ENCODE data around the gene CORO2A. TPM values are rescaled to one million over a fixed set of nuclear protein-coding genes. Genes with fewer than 3 reads are reported as not detected.

The CORO2A gene
- total and polyA plus RNA-seq, 2 of the 8 experiments (the other 6 are each of a cell fraction or from before 2014, with no cell fraction given), result 13.7 to 27.9 TPM

DNA sequence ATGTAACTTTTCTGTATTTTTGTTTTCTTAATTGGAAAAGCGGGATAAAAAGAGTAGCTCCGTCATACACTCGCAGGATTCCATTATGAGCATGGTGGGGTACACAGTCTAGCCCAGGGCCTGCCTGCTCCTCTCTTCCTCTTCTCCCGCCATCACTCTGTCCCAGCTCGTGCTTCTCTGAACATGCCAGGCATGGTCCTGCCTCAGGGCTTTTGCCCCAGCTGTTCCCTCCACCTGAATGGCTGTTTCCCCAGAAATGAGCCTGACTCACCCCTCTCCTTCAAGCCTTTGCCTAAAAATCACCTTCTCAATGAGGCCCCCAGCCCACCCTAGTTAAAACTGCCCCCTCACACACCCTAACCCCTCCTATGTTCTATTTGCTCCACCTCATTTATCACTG, 4.5 kb downstream of the CORO2A start:
- no peak overlapping the region for H2AFZ ChIP-seq (ENCODE audit: low read length)
- WGBS, 2 experiments (ENCODE audit: extremely low coverage in 1 of 2, insufficient coverage in 1 of 2, insufficient read length in 1 of 2, insufficient replicate concordance in 2 of 2, low coverage in 1 of 2, low lambda C conversion rate in 2 of 2, missing lambda C conversion rate in 1 of 2), result 87% methylated on average over 5 of the region's 5 CpGs; no CpG with 5 or more reads in 1 of the 2 experiments
- DNase-seq (ENCODE audit: low read depth in 1 of 2, low spot score in 2 of 2), result no peak
- TF ChIP-seq CTBP2 (IDR thresholded peaks at IDR 0.05; ENCODE audit: borderline replicate concordance, insufficient read depth, insufficient read length, low read length) (no peak), POLR2A (IDR thresholded peaks at IDR 0.05; ENCODE audit: control extremely low read depth in 1 of 2, low read depth in 2 of 2, low read length in 2 of 2) (no peak), FOSL1 (IDR thresholded peaks at IDR 0.05; ENCODE audit: insufficient read depth, low read depth, low read length) (no peak), TBP (IDR thresholded peaks at IDR 0.05; ENCODE audit: low read depth, low read length) (no peak), HDAC2 (IDR thresholded peaks at IDR 0.05; ENCODE audit: borderline replicate concordance in 1 of 2, low read depth in 2 of 2, low read length in 2 of 2) (no peak), SP2 (IDR thresholded peaks at IDR 0.05; ENCODE audit: low read length) (no peak), BCL11A (IDR thresholded peaks at IDR 0.05; ENCODE audit: low read depth in 2 of 2, low read length in 2 of 2) (no peak), RAD21 (IDR thresholded peaks at IDR 0.05 in 1 of 2, conservative IDR thresholded peaks at IDR 0.05 in 1 of 2; ENCODE audit: low read depth in 2 of 2, low read length in 2 of 2) (no peak)
- TF ChIP-seq, protein P1, sequence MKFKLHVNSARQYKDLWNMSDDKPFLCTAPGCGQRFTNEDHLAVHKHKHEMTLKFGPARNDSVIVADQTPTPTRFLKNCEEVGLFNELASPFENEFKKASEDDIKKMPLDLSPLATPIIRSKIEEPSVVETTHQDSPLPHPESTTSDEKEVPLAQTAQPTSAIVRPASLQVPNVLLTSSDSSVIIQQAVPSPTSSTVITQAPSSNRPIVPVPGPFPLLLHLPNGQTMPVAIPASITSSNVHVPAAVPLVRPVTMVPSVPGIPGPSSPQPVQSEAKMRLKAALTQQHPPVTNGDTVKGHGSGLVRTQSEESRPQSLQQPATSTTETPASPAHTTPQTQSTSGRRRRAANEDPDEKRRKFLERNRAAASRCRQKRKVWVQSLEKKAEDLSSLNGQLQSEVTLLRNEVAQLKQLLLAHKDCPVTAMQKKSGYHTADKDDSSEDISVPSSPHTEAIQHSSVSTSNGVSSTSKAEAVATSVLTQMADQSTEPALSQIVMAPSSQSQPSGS (IDR thresholded peaks at IDR 0.05; ENCODE audit: low read length), result no peak
- no peak overlapping the region for H2BK15ac ChIP-seq (ENCODE audit: low read length)
- no peak overlapping the region for H3K56ac ChIP-seq (replicated peaks; ENCODE audit: insufficient read length, low read depth, low read length)
- H3K9me3 ChIP-seq (ENCODE audit: insufficient read depth in 2 of 2, low read depth in 1 of 2, low read length in 1 of 2), result no peaks in the 10 kb centered on the region
- H3K14ac ChIP-seq (ENCODE audit: insufficient read length), result no peak overlapping the region
- no peak overlapping the region for H2BK5ac ChIP-seq (ENCODE audit: low read depth, low read length)
- no peaks in the 10 kb centered on the region for H3K36me3 ChIP-seq (ENCODE audit: control insufficient read depth in 2 of 4, insufficient read depth in 4 of 4, low read length in 3 of 4)
- no peak overlapping the region for H3K23ac ChIP-seq (ENCODE audit: insufficient read length)
- H2BK120ac ChIP-seq (replicated peaks; ENCODE audit: low read depth, low read length), result no peak overlapping the region
- H3K23me2 ChIP-seq (ENCODE audit: low read depth, low read length), result peaks cover 13% of the 10 kb centered on the region
- H2BK12ac ChIP-seq (ENCODE audit: low read depth, low read length), result no peak overlapping the region
- H3K4me3 ChIP-seq (ENCODE audit: extremely low read depth in 1 of 4, insufficient read depth in 2 of 4, low read depth in 3 of 4, low read length in 4 of 4), result no peak overlapping the region
- H4K5ac ChIP-seq (ENCODE audit: insufficient read length, low read depth, low read length), result no peak overlapping the region
- no peak overlapping the region for H4K8ac ChIP-seq (ENCODE audit: extremely low read depth, insufficient read depth, low read length)
- peaks cover 2 to 7% of the 10 kb centered on the region in 2 experiments for H4K20me1 ChIP-seq (replicated peaks in 1 of 2; ENCODE audit: control insufficient read depth in 1 of 2, insufficient read depth in 2 of 2, low read length in 2 of 2)
- H2AK5ac ChIP-seq (ENCODE audit: low read depth, low read length), result no peak overlapping the region
- peaks cover 6% of the 10 kb centered on the region; the same call in 1 of the 2 replicates for H3K79me1 ChIP-seq (ENCODE audit: low read depth, low read length)
- no peak overlapping the region for H3K18ac ChIP-seq (ENCODE audit: extremely low read depth, low read length)
- peaks cover 4 to 13% (median 8%) of the 10 kb centered on the region in 4 experiments for H3K4me1 ChIP-seq (replicated peaks in 1 of 4; ENCODE audit: control insufficient read depth in 3 of 4, insufficient read depth in 4 of 4, low read length in 3 of 4)
- no peak overlapping the region for H2BK20ac ChIP-seq (ENCODE audit: low read length)
- ChIA-PET POLR2A (ENCODE audit: partially characterized antibody) (interaction anchor here (1.4 kb wide), 1 partner anchor 31 kb away, joined by 3 read pairs; no protein-coding TSS in a partner anchor), CTCF (ENCODE audit: partially characterized antibody) (interaction anchor here (0.6 to 1.9 kb wide), 4 partner anchors 12 to 102 kb away, joined by 3 to 4 read pairs (median 3); no protein-coding TSS in a partner anchor)
- no peak overlapping the region for H3K27ac ChIP-seq (ENCODE audit: low read depth, low read length)
- H3K4me2 ChIP-seq (ENCODE audit: insufficient read depth in 1 of 2, low read depth in 2 of 2, low read length in 2 of 2), result no peak overlapping the region
- peaks cover 0 to 7% (median 3%) of the 10 kb centered on the region in 4 experiments; a peak in 3 of 7 replicates for H3K27me3 ChIP-seq (replicated peaks in 1 of 4; ENCODE audit: control insufficient read depth in 3 of 4, extremely low read depth in 1 of 4, insufficient read depth in 3 of 4, low read length in 3 of 4)
- no peak for FAIRE-seq
- peaks cover 0 to 3% of the 10 kb centered on the region in 2 experiments; a peak in 2 of 4 replicates for H3K79me2 ChIP-seq (ENCODE audit: control insufficient read depth in 1 of 2, insufficient read depth in 2 of 2, low read length in 2 of 2)
- no peak overlapping the region for H3K9ac ChIP-seq (replicated peaks in 1 of 4; ENCODE audit: extremely low read depth in 1 of 4, low read depth in 3 of 4, low read length in 3 of 4)
- H4K91ac ChIP-seq (replicated peaks; ENCODE audit: insufficient read length, low read length), result no peak overlapping the region
- no peak overlapping the region for H3K4ac ChIP-seq (replicated peaks; ENCODE audit: insufficient read length, low read depth, low read length)
